HEK293 (cell line): ENCODE results near the gene EPO.

Experiments used
- KLF16 ChIP-seq: fragments of 450-650 bp; formaldehyde crosslinking; IDR thresholded peaks from 2 replicates; pipeline ENCODE4 v1.5.1; 2017; ENCODE audit warnings: missing biosample characterization, missing genetic modification characterization
- MZF1 ChIP-seq: fragments of 450-650 bp; formaldehyde crosslinking; IDR thresholded peaks from 2 replicates; pipeline ENCODE4 v1.5.1; 2017; ENCODE audit warnings: missing biosample characterization, missing genetic modification characterization, borderline replicate concordance
- SETDB1 ChIP-seq: IDR thresholded peaks from one replicate; pipeline ENCODE4 v1.6.1; 2017; ENCODE audit warnings: mild to moderate bottlenecking, low read length, moderate library complexity, mixed read lengths; ENCODE audit not compliant: insufficient read length
- ZNF174 ChIP-seq: fragments of 450-650 bp; formaldehyde crosslinking; IDR thresholded peaks from 2 replicates; pipeline ENCODE4 v1.5.0; 2017; ENCODE audit warnings: missing biosample characterization, mild to moderate bottlenecking, missing genetic modification characterization
- ZNF416 ChIP-seq: fragments of 450-650 bp; formaldehyde crosslinking; IDR thresholded peaks from 2 replicates; pipeline ENCODE4 v1.5.1; 2016; ENCODE audit warnings: missing biosample characterization, missing genetic modification characterization
- ZNF629 ChIP-seq: fragments of 450-650 bp; formaldehyde crosslinking; IDR thresholded peaks from 2 replicates; pipeline ENCODE4 v1.5.1; 2017; ENCODE audit warnings: missing biosample characterization, missing genetic modification characterization
- TF ChIP-seq, protein P1 (sequence below): fragments of 450-650 bp; formaldehyde crosslinking; IDR thresholded peaks from 2 replicates; pipeline ENCODE4 v1.5.1; 2016; ENCODE audit warnings: missing biosample characterization, missing genetic modification characterization, low read depth
- TF ChIP-seq, protein P2 (sequence below): fragments of 450-650 bp; formaldehyde crosslinking; IDR thresholded peaks from 2 replicates; pipeline ENCODE4 v1.5.1; 2016; ENCODE audit warnings: missing biosample characterization, missing genetic modification characterization
- TF ChIP-seq, protein P3 (sequence below): fragments of 450-650 bp; formaldehyde crosslinking; IDR thresholded peaks from 2 replicates; pipeline ENCODE4 v1.5.1; 2016; ENCODE audit warnings: missing biosample characterization, missing genetic modification characterization

DNA sequence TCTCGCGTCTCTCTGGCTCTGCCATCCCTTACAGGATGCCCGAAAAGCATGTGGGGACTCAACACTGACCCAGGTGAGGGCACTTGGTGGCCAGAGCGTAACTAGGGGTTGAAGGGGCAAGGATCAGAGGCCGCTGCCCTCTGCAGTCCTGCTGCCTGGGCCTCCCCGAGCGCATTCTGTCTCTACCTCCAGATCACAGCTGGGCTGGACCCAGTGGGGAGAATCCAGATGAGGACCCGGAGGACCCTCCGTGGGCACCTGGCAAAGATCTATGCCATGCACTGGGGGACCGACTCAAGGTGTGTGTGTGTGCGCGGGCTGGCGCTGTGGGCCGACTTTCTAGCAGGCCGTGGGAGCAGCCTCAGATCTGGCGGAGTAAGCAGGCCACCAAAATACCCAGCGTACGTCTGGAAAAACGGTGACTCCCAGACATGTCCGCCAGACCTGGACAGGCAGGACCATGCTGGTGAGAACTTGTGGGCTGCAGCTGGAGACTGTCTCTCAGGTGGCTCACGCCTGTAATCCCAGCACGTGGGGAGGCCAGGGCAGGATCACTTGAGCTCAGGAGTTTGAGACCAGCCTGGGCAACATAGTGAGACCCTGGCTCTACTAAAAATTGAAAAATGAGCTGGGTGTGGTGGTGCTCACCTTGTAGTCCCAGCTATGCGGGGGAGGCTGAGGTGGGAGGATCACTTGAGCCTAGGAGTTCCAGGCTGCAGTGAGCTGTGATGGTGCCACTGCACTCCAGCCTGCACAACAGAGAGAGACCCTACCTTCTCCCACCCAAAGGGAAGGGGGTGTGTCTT, 43.6 kb upstream of the EPO start:
- TF ChIP-seq SETDB1 (no peak), ZNF416 (tag by site-specific recombination) (no peak), ZNF174 (tag by site-specific recombination) (no peak), ZNF629 (no peak), MZF1 (no peak), KLF16 (no peak)
- TF ChIP-seq, protein P1, sequence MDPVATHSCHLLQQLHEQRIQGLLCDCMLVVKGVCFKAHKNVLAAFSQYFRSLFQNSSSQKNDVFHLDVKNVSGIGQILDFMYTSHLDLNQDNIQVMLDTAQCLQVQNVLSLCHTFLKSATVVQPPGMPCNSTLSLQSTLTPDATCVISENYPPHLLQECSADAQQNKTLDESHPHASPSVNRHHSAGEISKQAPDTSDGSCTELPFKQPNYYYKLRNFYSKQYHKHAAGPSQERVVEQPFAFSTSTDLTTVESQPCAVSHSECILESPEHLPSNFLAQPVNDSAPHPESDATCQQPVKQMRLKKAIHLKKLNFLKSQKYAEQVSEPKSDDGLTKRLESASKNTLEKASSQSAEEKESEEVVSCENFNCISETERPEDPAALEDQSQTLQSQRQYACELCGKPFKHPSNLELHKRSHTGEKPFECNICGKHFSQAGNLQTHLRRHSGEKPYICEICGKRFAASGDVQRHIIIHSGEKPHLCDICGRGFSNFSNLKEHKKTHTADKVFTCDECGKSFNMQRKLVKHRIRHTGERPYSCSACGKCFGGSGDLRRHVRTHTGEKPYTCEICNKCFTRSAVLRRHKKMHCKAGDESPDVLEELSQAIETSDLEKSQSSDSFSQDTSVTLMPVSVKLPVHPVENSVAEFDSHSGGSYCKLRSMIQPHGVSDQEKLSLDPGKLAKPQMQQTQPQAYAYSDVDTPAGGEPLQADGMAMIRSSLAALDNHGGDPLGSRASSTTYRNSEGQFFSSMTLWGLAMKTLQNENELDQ (tag by site-specific recombination), result no peak
- TF ChIP-seq, protein P2, sequence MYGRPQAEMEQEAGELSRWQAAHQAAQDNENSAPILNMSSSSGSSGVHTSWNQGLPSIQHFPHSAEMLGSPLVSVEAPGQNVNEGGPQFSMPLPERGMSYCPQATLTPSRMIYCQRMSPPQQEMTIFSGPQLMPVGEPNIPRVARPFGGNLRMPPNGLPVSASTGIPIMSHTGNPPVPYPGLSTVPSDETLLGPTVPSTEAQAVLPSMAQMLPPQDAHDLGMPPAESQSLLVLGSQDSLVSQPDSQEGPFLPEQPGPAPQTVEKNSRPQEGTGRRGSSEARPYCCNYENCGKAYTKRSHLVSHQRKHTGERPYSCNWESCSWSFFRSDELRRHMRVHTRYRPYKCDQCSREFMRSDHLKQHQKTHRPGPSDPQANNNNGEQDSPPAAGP (tag by site-specific recombination), result no peak
- TF ChIP-seq, protein P3, sequence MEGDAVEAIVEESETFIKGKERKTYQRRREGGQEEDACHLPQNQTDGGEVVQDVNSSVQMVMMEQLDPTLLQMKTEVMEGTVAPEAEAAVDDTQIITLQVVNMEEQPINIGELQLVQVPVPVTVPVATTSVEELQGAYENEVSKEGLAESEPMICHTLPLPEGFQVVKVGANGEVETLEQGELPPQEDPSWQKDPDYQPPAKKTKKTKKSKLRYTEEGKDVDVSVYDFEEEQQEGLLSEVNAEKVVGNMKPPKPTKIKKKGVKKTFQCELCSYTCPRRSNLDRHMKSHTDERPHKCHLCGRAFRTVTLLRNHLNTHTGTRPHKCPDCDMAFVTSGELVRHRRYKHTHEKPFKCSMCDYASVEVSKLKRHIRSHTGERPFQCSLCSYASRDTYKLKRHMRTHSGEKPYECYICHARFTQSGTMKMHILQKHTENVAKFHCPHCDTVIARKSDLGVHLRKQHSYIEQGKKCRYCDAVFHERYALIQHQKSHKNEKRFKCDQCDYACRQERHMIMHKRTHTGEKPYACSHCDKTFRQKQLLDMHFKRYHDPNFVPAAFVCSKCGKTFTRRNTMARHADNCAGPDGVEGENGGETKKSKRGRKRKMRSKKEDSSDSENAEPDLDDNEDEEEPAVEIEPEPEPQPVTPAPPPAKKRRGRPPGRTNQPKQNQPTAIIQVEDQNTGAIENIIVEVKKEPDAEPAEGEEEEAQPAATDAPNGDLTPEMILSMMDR, result no peak
